ENCODE data around the gene HCN2.

The HCN2 gene

GRCh38 chr19:589693-590395 lies at the start of gene HCN2:
TSS of gene HCN2 (plus strand) at chr19:589881. CDS start at chr19:589946, 65 bp downstream.
- TF ChIP-seq CTCF (IDR thresholded peaks at IDR 0.05; ENCODE audit: low read depth, low read length): no peak
- DNase-seq (ENCODE audit: extremely low read depth, low read depth): no peak

- DNase-seq (ENCODE audit: extremely low read depth, low read depth): no peak
- TF ChIP-seq CTCF (IDR thresholded peaks at IDR 0.05; ENCODE audit: low read depth, low read length): no peak
Measured at GRCh38 chr19:540867-541637, 48.6 kb upstream of the HCN2 start.

- no peak for DNase-seq (ENCODE audit: extremely low read depth, low read depth)
- no peak for TF ChIP-seq CTCF (IDR thresholded peaks at IDR 0.05; ENCODE audit: low read depth, low read length)
Measured at GRCh38 chr19:541699-542098, 48.0 kb upstream of the HCN2 start.

- DNase-seq (ENCODE audit: extremely low read depth, low read depth): no peak
- no peak for TF ChIP-seq CTCF (IDR thresholded peaks at IDR 0.05; ENCODE audit: low read depth, low read length)
Measured at GRCh38 chr19:542173-542866, 47.4 kb upstream of the HCN2 start.

GRCh38 chr19:543910-544608 lies 45.6 kb upstream of the HCN2 start, which contains the start of gene GZMM:
TSS of gene GZMM (plus strand) at chr19:544053. CDS start at chr19:544072, 19 bp downstream.
- DNase-seq (ENCODE audit: extremely low read depth, low read depth): no peak
- TF ChIP-seq CTCF (IDR thresholded peaks at IDR 0.05; ENCODE audit: low read depth, low read length): no peak

GRCh38 chr19:547117-547516 lies 42.6 kb upstream of the HCN2 start:
- TF ChIP-seq CTCF (IDR thresholded peaks at IDR 0.05; ENCODE audit: low read depth, low read length): no peak
- no peak for DNase-seq (ENCODE audit: extremely low read depth, low read depth)

All from AG09319 (cell line).